ENCODE measurements around the gene CDR2L. TPM values are rescaled to one million over a fixed set of nuclear protein-coding genes. Genes with fewer than 3 reads are reported as not detected.

The CDR2L gene
- polyA plus RNA-seq (ENCODE audit: insufficient read length in 4 of 4): 10 to 100 TPM in 2 of 4 donors, 1 to 10 TPM in 2; 8.2 to 12.0 (median 10.0) TPM

DNA sequence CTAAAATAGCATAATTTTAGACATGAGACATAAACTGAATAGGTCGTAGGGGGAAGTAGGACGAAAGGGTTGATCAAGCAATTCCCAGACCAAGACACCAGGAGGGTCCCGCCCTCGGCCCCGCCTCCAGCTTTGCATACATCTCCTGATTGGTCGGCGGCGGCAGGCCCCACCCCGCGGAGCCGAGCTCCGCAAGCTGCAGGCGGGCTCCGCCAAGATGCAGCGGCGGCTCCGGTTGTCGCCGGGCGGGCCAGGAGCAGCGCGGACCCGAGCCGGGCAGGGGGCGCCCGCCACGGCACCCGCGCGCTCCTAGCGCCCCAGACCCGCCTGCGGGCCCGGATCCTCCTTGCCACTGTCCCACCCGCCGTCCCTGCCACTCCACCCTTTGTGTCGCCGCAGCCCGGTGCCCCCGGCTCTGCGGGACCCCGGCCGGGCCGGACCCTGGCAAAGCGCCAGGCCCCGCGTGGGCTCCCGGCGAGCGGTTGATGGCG lies at the start of gene CDR2L:
Gene CDR2L (plus strand): TSS at position 215 of the 491 bp plus-strand sequence. CDS start 412 bp downstream, outside the sequence.
- DNase-seq (ENCODE audit: low read depth in 4 of 4, low spot score in 2 of 4): peak in 2 of 4 donors; percentile 90 to 94

DNA sequence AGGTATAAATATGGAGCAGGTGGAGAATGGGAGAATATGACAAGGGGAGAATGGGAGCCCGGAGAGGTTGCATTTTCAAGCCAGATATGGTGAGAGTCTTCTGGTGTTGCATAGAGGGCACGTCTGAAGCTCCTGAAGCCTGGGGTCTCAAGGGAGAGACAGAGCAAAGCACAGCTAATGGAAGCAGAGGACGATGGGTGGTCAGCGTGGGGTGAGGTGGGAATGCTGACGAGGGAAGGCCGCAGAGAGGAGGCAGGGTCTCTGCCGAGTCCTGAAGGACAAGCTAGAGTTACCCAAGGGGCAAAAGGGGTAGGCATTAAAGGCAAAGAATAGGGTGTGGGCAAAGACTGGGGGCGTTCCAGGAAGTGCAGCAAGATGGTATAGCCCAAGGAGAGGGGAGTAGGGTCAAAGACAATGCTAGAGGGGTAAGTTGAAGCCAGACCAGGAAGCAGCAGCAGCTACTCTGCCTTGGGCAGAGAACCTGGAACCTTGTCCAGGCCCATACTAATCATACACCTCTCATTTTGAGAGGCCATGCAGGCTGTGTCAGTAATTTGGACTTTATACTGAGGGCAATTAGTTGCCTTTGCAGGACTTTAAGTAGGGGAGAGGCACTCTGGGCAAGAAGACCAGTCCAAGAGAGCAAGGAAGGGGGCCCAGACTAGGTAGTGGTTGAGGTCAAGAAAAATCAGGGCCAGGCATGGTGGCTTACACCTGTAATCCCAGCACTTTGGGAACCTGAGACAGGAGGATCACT lies 49.1 kb upstream of the CDR2L start:
- DNase-seq (ENCODE audit: low read depth in 4 of 4, low spot score in 2 of 4): no peak

- no peak for DNase-seq (ENCODE audit: low read depth in 4 of 4, low spot score in 2 of 4)
Measured at GRCh38 chr17:74939534-74939933, 47.9 kb upstream of the CDR2L start.

- no peak for DNase-seq (ENCODE audit: low read depth in 4 of 4, low spot score in 2 of 4)
Measured at GRCh38 chr17:74941128-74941725, 46.2 kb upstream of the CDR2L start.

DNA sequence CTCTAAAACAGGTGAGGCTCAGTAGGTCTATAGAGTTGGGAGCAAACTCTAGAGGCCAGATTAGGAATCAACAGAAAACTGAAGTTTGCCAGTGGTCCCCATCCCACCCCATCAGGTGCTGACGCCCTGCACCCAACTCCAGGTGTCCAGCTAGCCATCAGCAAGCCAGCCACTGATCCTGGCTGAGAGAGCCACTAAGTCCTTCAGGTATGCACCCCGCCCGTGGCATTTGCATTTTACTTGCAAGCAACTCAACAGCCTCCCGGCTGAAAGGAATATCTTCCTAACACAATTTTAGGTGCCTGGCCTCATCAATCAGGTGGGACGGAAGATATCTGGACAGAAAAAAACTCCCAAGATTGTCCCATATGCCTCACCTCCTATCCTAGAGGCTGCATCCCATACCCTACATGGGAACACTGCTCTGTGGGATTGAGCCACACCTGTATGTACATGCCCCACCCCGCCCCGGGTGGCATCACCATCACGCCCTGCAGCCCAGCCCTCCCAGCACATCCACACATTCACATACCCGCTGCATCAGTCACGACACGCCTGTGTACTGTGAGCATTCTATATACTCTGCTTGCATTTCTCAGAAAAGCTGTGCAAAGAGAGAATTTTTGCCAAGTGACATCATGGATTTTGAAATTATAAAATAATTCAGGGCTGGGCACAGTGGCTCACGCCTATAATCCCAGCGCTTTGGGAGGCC lies 43.5 kb upstream of the CDR2L start:
- DNase-seq (ENCODE audit: low read depth in 4 of 4, low spot score in 2 of 4): no peak

DNA sequence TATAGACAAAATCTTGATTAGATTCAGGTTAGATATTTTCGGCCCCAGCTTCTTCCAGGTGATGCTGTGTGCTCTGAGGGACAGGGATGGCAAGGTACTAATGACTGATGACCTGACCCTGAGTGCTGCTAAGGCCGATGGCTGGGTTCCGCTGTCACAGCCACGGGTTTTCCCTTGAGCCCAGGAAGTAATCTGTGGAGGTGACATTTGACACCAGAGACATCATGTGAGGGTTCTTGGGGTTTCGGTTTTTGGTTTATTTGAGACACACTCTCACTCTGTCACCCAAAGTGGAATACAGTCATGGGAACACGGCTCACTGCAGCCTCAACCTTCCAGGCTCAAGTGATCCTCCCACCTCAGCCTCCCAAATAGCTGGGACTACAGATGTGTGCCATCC lies 41.9 kb upstream of the CDR2L start:
- DNase-seq (ENCODE audit: low read depth in 4 of 4, low spot score in 2 of 4): no peak

DNA sequence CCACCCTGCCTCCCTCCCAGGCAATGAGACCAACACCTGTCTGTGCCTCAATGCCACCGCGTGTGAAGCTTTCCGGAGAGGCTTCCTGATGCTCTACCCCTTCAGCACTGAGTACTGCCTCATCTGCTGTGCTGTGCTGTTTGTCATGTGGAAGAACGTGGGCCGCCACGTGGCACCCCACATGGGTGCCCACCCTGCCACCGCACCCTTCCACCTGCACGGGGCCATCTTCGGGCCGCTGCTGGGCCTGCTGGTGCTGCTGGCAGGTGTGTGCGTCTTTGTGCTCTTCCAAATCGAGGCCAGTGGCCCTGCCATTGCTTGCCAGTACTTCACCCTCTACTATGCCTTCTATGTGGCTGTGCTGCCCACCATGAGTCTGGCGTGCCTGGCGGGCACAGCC lies 40.8 kb upstream of the CDR2L start:
- no peak for DNase-seq (ENCODE audit: low read depth in 4 of 4, low spot score in 2 of 4)

DNA sequence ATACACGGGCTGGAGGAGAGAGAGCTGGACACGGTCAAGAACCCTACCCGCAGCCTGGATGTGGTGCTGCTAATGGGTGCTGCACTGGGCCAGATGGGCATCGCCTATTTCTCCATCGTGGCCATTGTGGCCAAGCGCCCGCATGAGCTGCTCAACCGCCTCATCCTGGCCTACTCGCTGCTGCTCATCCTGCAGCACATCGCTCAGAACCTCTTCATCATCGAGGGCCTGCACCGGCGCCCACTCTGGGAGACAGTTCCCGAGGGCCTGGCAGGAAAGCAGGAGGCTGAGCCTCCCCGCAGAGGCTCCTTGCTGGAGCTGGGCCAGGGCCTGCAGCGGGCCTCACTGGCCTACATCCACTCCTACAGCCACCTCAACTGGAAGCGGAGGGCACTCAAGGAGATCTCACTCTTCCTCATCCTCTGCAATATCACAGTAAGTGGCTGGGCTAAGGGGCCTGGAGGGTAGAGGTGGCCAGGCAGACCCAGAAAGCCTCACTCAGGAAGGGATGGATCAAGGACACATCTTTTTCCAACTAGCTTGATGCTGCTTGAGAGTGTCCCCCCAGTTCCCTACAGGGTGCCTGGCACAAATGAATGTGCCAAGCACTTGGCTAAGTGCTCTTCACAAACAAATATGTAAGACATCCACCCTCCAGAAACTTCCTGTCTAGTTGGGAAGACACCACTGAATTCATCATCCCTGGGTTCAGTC lies 40.2 kb upstream of the CDR2L start:
- DNase-seq (ENCODE audit: low read depth in 4 of 4, low spot score in 2 of 4): no peak

GRCh38 chr17:74949455-74950115 lies 37.8 kb upstream of the CDR2L start:
- DNase-seq (ENCODE audit: low read depth in 4 of 4, low spot score in 2 of 4): no peak

- DNase-seq (ENCODE audit: low read depth in 4 of 4, low spot score in 2 of 4): no peak
Measured at GRCh38 chr17:74950207-74950606, 37.2 kb upstream of the CDR2L start.

DNA sequence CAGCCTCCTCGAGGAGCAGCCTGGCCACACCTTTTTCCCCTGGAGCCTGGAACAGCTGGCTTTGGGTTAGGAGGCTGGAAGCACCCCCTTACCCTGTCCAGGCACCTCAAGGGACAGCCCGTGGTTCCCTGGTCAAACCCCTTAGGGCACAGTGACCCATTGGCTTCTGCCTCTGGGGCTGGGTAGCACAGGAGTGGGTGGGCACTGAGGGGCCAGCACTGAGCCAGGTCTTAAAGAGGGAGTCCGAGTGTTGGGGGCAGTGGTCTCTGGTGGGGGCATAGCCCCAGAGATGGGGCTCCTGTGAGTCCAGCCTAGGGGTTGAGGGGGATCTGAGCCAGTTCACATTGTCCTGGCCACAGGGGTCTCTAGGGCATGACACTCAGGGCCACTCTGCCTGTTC lies 36.4 kb upstream of the CDR2L start:
- DNase-seq (ENCODE audit: low read depth in 4 of 4, low spot score in 2 of 4): no peak

DNA sequence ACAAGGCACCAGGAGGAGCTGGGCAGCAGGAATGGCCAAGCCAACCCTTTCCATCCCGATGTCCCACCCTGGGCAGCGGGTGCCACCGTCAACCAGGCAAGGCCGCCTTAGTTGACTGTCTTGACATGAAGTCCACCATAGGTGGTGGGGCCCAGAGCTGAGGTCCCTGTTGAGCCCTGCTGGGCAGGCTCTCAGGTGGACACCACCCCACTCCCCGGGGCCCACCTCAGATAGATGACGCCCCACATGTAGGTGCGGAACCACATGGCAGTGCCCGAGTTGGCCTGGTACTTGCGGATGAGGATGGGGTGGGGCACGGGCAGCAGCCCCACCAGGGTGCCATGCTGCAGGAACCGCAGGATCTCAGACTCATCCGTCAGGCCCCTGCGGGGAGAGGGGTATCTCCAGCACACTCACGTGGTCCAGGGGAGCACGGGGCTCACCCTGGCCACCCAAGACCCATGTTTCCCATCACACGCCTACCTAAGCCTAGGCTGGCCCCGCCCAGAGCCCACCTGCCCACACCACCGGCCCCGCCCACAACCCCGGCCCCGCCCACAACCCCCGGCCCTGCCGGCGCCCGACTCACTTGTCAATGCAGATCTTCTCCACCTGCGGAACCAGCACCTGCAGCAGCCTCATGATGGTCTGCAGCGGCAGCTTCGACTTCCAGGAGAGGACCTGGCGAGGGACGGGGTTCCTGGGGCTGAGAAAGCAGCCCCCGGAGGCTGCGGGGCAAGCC lies 35.6 kb upstream of the CDR2L start:
- no peak for DNase-seq (ENCODE audit: low read depth in 4 of 4, low spot score in 2 of 4)

- no peak for DNase-seq (ENCODE audit: low read depth in 4 of 4, low spot score in 2 of 4)
Measured at GRCh38 chr17:74952431-74953133, 34.9 kb upstream of the CDR2L start.

GRCh38 chr17:74953134-74953687 lies 34.2 kb upstream of the CDR2L start:
- DNase-seq (ENCODE audit: low read depth in 4 of 4, low spot score in 2 of 4): no peak

DNA sequence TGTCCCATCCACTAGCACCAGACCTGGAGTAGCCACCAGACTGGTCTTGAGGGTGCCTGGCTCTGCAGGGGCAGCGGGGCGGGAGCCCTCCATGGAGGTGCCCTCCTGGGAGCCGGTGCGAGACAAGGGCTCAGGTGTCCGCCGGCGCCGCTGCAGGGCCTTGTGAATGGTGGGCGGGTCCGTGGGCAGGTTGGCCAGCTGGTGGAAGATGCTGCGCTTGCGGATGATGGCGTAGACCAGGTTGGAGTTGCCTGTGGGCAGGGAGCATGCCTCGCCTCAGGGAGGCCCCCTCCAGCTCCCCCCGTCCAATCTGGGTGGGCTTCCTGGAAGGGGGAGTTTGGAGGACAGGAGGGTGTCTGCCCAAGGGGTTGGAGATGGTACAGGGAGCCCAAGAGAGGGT lies 33.3 kb upstream of the CDR2L start:
- no peak for DNase-seq (ENCODE audit: low read depth in 4 of 4, low spot score in 2 of 4)

- no peak for DNase-seq (ENCODE audit: low read depth in 4 of 4, low spot score in 2 of 4)
Measured at GRCh38 chr17:74954665-74955421, 32.6 kb upstream of the CDR2L start.

DNA sequence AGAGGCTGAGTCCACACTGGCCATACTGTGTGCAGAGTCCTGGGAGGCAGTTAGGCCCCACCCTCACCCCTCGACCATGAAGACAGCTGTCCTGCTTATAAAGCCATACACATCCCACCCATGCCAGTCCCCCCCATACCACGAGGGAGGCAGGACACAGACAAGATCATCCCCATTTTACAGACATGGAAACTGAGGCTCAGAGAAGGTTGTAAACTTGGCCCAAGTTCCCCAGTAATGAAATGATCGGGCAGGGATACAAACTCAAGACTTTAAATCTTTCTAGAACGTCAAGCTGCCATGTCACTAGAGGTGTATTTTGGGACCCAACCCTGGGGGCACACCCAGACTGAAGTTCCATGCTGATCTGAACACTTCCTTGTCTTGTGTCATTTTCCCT lies 31.3 kb upstream of the CDR2L start:
- DNase-seq (ENCODE audit: low read depth in 4 of 4, low spot score in 2 of 4): no peak
